ENCODE data around the gene GPR78.

The GPR78 gene, protein sequence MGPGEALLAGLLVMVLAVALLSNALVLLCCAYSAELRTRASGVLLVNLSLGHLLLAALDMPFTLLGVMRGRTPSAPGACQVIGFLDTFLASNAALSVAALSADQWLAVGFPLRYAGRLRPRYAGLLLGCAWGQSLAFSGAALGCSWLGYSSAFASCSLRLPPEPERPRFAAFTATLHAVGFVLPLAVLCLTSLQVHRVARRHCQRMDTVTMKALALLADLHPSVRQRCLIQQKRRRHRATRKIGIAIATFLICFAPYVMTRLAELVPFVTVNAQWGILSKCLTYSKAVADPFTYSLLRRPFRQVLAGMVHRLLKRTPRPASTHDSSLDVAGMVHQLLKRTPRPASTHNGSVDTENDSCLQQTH

DNA sequence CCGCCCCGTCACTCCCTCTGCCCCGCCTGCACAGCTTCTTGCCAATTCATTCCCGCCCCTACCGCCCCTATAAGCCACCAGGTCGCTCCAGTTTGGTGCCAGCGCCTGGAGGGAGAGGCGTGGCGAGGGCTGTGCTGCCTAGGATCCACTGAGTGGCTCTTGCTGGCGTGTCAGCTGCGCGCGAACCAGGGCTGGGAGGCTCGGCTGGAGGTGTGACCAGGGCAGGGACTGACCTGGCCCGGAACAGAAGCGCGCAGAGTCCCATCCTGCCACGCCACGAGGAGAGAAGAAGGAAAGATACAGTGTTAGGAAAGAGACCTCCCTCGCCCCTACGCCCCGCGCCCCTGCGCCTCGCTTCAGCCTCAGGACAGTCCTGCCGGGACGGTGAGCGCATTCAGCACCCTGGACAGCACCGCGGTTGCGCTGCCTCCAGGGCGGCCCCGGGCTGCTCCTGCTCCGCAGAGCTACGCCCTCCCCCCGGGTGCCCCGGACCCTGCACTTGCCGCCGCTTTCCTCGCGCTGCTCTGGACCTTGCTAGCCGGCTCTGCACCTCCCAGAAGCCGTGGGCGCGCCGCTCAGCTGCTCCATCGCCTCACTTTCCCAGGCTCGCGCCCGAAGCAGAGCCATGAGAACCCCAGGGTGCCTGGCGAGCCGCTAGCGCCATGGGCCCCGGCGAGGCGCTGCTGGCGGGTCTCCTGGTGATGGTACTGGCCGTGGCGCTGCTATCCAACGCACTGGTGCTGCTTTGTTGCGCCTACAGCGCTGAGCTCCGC is at the start of gene GPR78:
GPR78 (plus strand) TSS at position 72 of the 773 bp plus-strand sequence; CDS start at position 663, 591 bp downstream.
- no peak for DNase-seq

DNA sequence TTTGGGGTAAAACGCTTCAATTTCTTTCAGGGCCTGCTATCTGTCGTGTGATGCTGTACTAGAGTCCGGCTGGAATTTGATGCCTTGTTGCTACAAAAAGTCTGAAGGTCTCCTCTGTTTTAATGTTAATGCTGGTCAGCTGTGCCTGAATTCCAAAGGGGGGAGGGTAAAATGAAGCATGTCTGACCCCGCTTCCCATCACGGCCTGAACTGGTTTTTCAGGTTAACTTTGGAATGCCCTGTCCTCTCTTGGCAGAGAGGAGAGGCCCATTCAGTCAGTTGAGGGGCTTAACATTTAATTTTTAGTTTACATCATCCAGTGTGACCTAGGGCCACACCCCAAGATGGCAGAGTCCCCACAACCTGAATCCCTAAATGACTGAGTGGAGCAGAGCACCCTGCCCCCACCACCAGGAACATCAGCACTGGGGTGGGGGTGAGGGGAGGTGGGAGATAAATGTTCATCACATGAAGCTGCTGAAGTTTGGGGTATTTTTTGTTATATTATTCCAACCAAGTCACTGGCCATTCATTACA is 47.9 kb upstream of the GPR78 start:
- DNase-seq, result no peak

DNA sequence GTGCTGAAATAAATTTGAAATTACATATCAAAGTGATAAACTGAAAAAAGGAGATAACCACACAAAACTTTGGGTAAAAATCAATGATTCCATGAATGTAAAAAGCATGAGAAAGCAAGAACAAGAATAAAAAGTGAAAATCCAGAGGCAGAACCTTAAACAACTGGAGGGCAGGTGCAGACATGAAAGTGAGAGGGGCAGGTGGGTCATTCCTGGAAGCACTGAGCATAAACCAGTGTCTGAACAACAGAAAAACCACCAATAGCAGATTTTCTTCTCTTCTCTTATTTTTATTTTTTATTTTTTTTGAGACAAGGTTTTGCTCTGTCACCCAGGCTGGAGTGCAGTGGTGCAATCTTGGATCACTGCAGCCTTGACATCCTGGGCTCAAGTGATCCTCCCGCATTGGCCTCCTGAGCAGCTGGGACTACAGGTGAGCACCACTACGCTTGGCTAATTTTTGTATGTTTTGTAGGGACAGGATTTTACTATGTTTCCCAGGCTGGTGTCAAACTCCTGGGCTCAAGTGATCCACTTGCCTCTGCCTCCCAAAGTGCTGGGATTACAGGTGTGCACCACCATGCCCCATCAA is 46.8 kb upstream of the GPR78 start:
- DNase-seq, result no peak

DNA sequence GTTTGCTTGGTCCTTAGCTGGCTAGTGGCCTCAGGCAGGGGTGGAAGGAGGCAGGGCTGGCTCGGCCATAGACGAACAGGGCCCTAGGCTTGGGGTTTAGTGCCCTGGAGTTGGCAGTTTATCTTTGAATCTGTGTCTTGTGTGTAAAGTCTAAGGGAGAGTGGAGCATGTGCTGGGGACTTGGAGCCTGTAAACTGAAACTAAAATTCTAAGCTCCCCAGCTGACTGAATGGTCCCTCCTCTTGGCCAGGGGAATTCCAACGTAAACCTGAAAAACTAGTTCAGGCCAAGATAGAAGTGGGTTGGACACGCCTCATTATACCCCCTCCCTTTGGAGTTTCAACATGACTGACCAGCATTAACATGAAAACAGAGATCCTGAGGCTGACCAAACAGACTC is 46.1 kb upstream of the GPR78 start:
- DNase-seq, result no peak

DNA sequence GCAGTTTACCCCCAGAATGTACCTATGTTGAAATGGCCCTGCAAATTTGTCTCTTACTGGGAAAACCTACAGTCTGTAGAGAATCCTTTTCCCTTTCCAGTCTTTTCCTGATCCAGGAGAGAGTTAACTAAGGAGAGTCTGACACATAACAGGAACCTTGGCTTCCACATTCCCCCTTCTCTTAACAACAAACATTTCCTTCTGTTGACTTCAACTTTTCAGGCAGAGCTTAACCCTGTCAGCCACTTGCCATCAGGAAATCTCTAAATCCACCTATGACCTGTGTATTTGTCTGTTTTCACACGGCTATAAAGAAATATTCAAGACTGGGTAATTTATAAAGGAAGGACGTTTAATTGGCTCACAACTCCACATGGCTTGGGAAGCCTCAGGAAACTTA is 45.6 kb upstream of the GPR78 start:
- DNase-seq, result no peak

DNA sequence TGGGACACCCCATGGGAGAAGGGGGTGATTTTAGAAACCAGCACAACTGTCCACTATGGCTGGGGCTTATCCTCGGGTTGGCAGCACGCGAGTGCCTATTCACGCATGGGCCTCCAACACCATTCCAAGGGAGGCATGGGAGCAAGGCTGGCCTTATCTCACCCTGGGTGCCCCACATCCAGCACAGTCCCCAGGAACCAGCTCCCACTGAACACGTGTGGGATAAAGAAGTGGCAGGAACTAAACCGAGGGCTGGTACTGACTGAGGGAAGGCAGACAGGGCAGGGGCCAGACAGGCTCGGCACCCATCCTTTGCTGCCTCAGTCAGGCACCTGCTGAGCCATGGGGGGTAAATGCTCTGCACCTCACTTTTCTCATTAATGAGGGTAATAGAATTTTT is 43.7 kb upstream of the GPR78 start:
- no peak for DNase-seq

DNA sequence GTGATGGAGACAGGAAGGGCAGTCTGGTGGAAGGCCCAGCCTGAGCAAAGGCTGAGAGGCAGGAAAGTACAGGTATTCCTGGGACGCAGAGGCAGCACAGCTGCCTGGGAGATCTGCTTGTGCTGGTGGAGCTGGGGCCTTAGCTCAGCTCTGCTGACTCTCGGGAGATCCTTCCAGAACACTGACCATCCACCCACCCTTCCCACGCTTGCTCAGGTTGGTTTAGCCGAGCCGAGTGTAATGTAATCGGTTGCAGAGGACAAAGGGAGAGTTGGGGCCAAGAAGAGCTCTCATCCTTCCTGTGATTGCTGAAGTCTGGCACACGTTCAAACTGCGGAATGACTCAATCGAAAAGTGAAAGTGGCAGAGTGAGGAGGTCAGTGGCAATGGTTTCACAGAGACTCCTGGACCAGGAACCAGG is 43.1 kb upstream of the GPR78 start:
- DNase-seq, result no peak

DNA sequence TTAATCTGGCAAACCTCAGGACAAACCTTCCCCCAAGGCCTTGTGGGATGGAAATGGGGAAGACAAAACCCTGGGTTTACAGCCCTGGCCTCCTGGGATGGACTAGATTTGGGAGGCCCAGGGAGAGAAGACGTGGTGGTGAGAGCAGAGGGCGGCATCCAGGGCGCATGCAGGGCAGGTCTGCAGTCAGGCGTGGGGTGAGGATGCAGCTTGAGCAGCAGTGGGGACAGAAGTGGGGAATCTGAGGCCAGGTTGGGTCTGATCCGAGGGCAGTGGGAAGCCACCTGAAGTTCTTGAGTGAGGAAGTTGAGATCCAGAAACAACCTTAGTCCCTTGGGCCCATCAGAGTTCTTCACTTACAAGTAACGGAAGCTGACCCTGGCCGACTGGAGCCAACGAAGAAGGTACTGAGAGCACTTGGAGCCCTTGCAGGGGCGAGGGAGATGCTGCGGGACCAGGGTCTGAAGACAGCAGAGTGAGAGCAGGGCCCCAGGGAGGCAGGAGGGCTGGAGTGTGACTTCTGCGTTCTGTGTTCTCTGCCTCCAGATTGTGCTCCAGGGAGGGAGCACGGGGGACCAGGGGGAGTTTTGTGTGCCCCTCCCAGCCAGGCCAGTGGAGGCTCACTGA is 42.0 kb upstream of the GPR78 start:
- DNase-seq, result no peak

DNA sequence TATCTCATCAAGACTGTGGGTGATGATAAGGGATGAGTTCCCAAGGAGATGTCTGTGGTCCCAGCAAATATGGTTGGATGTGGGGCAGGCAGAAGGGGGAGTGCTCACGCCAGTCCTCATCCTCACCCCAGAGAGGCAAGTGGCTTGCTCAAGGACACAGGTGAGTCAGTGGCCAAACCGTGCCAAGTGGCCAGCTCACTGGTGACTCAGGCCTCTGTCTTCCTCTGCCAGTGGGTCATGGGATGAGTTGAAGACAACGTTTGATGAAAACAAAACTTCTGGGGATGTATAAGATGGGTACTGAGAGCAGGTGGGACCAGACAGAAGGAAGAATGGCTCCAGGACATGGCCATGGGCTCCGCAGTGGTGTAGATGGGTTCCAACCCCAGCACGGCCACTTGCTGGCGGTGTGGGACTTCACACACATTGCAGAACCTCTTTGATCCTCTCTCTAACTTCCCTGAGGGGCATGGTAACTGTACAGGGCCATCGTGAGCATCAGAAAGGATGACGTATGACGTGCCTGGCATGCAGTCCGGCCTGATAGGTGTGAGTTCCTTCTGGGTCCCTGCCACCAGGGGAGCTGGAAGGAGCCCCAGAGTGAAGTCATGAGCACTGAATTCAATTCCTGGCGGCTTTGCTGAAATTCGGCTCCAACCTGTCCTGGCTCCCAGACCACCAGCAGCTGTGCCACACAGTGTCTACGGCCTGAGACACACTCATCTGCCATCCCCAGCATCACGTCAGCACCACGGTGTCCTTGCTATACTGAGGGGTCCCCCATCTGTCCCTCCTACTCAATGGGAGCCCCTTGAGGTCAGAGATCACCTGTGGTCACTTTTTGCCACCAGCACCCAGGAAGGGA is 41.3 kb upstream of the GPR78 start:
- DNase-seq, result no peak

DNA sequence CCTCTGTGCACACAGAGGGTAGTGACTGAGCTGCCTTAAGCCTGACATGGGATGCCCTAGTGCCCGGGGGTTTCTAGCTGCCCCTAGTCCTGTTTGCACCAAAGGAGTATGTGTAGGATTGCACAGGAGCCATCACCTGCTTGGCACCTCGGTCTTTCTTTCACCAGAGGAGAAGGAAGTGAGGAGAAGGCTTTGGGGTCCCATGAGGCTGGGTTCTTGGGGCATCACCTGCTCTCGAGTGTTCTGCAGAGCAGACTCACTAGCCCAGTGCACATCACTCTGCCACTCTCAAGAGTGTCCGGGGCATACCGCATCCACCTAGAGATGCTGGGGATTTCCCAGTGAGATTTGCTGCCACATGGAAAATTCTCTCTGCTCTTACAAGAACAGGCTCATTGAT is 40.5 kb upstream of the GPR78 start:
- no peak for DNase-seq

DNA sequence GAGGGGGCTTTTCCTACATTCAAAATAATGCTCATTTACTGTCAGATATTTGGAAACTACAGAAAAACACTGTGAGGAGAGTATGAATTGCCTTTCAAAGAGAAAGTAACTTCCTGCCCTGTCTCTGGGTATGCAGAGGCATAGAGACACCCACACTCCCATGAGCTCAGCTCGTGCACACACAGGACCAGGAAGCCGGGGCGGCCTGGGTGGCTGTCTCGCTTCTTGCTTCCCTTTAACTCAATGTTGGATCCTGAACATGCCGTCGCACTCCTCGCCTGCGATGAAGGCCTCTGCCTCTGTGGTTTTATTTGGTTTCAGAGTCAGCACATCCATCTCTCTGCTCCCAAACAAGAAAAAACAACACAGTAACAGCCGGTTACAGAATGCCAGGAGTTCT is 40.1 kb upstream of the GPR78 start:
- no peak for DNase-seq

DNA sequence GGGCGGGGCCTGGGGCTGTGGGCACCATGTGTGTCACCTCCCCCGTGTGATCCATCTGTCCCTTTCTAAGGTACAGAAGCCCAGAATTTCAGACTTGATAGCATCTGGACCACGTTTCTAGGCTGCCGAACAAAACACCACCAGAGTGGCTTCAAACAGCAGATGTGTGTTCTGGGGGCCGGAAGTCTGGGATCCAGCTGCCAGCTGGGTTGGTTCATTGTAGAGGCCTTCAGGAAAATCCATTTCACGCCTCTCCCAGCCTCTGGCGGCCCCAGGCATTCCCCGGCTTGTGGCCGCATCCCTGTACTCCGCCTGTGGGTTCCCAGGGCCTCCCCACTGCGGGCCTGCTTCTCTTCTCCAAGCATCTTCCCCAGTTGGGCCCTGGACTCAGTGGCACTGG is 39.6 kb upstream of the GPR78 start:
- no peak for DNase-seq

DNA sequence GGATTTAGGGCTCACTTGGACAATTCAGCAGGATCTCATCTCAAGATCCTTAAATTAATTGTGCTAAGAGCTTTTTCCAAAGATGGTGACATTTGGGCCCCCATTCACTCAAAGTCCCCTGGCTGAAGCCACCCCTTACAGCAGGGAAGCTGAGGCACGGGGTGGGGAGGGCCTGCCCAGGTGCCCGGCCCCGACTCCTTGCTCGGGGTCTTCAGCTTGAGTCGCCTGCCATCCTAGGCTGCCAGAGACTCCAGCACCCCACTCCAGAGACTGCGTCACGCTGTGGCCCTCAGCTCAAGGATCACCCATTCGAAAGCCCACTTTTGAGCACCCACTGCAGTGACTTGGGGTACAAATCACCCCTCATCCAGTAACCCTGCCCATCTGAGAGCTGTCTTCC is 39.2 kb upstream of the GPR78 start:
- DNase-seq, result no peak

DNA sequence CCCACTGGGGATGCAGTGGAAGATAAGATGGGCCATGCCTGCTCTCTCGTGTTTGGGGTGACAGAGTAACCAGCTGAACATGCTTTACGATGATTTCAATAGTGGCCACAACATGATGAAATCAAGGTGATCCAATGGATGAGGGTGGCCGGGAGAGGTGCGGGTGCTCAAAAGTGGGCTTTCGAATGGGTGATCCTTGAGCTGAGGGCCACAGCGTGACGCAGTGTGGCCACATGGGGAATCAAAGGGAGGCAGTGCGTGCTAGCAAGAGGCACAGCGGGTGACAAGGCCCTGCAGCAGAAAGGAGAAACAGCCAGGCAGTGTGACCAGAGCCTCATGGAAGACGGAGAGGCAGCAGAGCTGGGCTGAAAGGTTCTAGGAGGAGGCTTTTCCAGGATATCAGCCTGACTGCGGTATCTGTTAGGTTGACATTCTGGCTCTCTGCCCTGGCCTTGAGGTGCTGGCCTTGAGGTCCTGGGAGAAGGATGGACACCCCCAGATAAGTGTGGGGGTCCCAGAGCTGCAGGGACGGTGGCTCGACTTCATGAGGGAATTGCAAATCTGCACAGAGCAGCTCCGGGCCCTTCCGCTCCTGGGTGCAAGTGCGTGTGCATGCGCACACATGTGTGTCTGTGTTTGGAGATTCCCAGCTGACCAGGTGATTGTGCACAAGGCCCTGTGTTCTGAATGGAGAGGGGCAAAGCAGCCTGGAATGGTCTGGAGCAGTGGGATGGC is 38.0 kb upstream of the GPR78 start:
- no peak for DNase-seq

DNA sequence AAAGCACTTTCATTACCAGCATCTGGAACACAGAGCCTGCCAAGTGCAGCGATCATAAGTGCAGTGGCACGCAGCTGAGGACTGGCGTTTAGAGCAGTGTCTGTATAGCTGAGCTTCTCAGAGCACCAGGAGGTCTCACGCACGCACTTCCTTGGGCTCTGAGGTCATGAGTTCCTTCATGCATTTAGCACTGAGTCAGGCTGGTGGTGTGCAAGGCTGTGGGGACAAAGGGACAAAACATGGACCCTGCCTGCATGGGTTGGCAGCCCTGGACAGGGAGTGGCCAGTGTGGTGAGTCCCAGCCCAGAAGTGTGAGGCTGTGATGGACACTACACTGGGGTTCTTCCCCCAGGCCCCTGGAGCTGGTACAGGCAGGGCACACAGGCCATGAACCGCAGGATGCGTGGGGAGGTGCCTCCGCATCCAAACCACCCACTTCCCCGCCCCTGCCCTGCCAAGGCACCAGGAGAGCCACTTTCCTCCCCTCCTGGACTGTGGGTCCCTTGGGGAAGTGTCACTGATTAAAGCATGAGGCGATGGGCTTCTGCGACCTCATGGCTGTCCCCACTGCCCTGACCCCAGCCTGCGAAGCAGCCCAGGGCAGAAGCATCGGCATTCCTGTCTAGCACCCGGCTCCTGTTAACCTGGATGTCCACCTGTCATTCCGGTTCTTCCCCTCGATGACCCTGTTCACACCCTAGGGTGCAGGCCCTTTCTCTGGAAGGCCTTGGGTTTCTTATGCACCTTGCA is 37.2 kb upstream of the GPR78 start:
- no peak for DNase-seq

DNA sequence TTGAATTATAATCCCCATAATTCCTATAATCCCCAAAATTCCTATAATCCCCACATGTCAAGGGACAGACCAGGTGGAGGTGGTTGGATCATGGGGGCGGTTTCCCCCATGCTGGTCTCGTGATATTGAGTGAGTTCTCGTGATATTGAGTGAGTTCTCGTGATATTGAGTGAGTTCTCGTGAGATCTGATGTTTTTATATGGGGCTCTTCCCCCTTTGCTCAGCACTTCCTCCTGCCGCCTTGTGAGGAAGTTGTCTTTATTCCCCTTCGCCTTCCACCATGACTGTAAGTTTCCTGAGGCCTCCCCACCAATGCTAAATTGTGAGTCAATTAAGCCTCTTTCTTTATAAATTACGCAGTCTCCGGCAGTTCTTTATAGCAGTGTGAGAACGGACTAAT is 36.6 kb upstream of the GPR78 start:
- DNase-seq, result no peak

DNA sequence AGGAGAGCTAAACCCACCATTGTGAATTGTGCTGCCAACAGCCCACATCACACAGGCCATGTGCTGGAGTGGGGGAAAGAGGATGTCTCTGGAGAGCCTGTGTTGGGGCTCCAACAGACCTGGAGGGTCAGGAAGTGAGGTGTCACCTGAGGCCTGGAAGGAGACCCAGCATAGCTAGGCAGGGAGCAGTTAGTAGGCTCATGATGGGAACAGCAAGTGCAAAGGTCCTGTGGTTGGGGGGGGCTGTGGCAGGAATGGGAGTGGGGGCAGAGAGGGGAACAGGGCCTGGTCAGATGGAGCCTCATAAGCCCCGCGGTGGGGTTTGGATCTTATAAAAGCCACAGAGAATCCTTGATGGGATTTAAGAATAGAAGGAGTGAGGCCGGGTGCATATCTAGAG is 35.9 kb upstream of the GPR78 start:
- DNase-seq, result no peak

DNA sequence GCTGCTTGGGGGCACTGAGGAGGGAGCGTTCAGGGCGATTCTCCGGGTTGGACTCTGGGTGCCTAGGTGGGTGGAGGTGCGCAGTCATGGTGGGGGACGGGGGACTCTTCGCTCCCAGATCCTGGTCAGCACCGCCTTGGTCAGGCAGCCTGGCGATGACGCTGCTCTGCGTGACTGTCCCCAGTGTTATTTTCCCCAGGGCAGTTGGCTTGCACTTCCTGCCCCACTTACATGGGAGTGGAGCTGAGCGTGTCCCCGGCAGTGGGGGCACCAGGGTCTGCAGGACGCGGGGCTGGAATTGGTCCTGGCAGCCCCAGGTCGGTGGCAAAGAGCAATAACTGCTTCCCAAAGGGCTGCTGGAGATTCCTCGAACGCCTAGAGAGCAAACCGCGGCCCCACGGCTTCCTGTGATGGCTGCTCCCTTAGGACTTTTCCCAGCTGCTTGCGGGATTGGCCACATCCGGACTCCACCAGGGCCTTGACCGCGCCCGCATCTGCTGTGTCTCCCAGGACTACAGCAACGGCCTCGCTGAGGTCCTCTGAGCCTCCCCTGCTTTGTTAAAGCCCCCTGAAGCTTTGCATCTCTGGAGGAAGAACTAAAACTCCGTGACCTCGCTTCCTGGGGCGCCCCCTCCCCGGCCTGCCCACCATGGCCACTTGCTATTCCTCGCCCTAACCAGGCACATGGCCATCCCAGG is 35.3 kb upstream of the GPR78 start:
- DNase-seq, result no peak

DNA sequence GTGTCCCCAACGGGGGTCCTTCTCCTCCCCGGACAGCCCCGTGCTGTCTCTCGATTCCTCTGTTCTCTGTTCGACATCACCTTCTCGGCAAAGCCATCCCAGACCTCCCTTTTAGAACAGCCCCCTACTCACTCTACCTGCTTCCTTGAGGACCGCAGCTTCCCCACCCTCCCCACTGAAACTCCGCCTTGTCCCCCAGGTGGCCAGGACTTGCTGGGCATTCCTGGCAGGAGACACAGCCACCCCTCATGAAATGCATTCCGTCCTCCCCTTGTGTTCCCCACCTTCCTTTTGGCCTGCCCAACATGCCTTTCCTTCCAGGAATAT is 34.8 kb upstream of the GPR78 start:
- DNase-seq, result no peak

DNA sequence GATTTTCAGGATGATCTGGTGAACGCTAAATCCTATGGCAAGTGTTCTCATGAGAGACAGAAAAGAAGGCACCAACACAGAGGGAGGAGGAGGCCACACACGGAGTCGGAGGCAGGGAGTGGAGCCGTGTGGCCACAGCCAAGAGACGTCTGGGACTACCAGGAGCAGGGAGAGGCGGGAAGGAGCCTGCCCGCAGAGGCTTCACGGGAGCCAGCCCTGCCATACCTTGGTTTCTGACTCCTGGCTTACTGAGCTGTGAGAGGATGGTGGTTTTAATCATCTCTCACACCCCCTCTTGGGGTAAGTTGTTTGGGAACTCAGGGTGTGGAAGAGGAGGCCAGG is 33.5 kb upstream of the GPR78 start:
- DNase-seq, result no peak

Data from activated effector memory CD4-positive, alpha-beta T cell treated with Interleukin-2 at 50 U/mL for 16 hours (primary cell).